Measurements from ENCODE around the gene COL8A2. TPM values are rescaled to one million over a fixed set of nuclear protein-coding genes. Genes with fewer than 3 reads are reported as not detected.
A peak's percentile ranks its signal among the peaks of the same experiment; 100 is the strongest.

COL8A2 gene
- total RNA-seq, 2 donors from 2014 or later = 33.2 to 35.9 TPM

GRCh38 chr1:36148821-36149236 lies 23.8 kb upstream of the COL8A2 start:
- no peak for DNase-seq (ENCODE audit: low spot score)
- intact Hi-C loops (cut with DNase I) = loop anchor here in 1 of 2 donors (10.0 kb wide), 1 partner anchor 54 kb away; no protein-coding TSS in a partner anchor

GRCh38 chr1:36144413-36144812 lies 19.4 kb upstream of the COL8A2 start:
- DNase-seq (ENCODE audit: low spot score) = no peak
- intact Hi-C loops (cut with DNase I) = loop anchor here in 1 of 2 donors (10.0 kb wide), 1 partner anchor 50 kb away; no protein-coding TSS in a partner anchor

DNA sequence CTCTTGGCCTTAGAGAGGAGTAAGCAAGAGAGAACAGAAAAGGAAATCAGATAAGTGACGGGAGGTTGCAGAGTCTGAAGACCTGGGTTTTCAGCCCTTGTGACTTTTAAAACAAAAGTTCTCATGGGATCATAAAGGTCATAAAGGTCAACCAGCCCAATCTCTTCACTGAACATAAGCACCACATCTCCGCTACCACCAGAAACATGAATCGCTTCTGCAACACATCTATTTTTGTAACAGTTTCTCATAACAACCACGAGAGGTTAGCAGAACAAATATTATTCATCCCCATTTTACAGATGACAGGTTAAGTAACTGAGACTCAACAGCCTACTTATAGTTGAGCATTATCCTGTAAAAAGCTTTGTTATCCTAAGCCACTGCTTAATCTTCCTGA lies 18.4 kb upstream of the COL8A2 start:
- intact Hi-C loops (cut with DNase I) = loop anchor here in 1 of 2 donors (10.0 kb wide), 1 partner anchor 49 kb away; no protein-coding TSS in a partner anchor
- no peak for DNase-seq (ENCODE audit: low spot score)

GRCh38 chr1:36142121-36142520 lies 17.1 kb upstream of the COL8A2 start:
- intact Hi-C loops (cut with DNase I) = loop anchor here in 1 of 2 donors (10.0 kb wide), 1 partner anchor 47 kb away; no protein-coding TSS in a partner anchor
- no peak for DNase-seq (ENCODE audit: low spot score)

DNA sequence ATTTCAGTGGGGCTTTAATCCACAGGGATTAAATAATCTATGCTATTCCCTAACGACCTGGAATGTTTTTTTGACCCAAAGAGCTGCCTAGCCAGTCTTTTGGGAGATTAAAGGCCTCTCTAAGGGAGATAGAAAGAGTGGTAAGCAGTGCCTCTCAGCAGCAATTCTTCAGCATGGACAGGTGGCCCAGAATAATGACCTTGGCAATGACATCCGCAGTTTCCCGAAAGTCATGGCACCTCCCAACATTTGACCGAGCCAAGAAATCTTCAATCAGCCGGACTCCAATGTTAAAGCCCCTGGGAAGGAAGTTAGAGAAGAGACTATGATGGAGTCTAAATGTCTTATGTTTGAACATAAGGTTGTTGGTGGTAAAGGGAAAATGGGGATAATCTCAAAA lies 14.5 kb upstream of the COL8A2 start:
- DNase-seq (ENCODE audit: low spot score) = no peak
- intact Hi-C loops (cut with DNase I) = no loop called here

- no peak for DNase-seq (ENCODE audit: low spot score)
- intact Hi-C loops (cut with DNase I) = no loop called here
These were observed 12.8 kb upstream of the COL8A2 start for GRCh38 chr1:36137776-36138175.

DNA sequence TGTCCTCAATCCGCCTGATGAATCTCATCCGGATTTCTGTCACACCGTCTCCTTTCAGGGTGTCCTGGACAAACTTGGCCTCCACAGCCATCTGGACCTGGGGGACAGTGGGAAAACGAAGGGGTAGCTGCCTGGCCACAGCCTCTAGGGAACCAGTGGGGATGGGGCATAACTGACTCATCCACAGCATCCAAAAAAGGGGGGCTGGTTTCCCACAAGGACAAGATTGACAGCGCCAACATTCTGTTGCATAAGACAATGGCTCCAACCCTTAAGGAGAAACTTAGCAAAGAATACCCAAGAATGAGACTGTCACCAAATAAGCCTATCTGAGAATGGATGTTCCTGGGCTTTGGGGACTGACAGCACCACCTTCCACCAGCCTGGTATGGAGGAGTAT lies 12.2 kb upstream of the COL8A2 start:
- no peak for DNase-seq (ENCODE audit: low spot score)
- intact Hi-C loops (cut with DNase I) = no loop called here

- intact Hi-C loops (cut with DNase I) = no loop called here
- no peak for DNase-seq (ENCODE audit: low spot score)
These were observed 11.5 kb upstream of the COL8A2 start for GRCh38 chr1:36136535-36136934.

DNA sequence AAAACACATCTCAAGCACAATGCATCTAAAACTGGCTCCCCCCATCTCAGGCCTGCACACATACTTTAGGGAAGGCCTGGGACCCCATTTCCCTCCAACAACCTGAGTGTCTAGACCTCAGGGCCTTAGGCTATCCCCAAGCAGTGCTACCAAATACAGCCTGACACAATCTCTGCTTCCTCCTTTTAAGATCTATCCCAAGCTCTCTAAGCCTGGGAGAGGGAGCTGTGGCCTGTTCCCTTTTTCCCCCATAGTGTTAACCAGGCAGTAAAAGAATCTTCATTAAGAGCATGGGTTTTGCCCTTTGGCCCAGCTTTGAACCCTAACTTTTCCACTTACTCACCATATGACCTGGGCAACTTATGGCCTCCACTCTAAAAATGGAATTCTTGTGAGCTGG lies 10.8 kb upstream of the COL8A2 start:
- intact Hi-C loops (cut with DNase I) = loop anchor here in 1 of 2 donors (2.0 kb wide), 1 partner anchor 35 kb away; no protein-coding TSS in a partner anchor
- DNase-seq (ENCODE audit: low spot score) = no peak

DNA sequence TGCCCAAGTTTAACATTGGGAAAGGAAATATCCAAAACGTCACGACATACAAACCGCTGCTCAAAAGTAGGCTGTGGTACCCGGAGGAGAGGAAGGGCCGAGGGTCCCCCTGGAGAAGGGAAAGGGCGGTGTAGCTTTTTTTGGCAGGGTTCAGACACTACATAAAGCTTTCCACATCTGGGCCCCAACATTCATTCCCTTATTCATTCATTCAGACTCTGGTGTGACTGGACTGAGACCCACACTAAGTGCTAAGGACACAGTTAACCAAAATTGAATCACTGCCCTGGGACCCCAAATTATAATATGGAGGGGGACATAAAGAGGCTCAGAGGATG lies 10.3 kb upstream of the COL8A2 start:
- intact Hi-C loops (cut with DNase I) = loop anchor here in 1 of 2 donors (2.0 kb wide), 1 partner anchor 34 kb away; no protein-coding TSS in a partner anchor
- DNase-seq (ENCODE audit: low spot score) = no peak

DNA sequence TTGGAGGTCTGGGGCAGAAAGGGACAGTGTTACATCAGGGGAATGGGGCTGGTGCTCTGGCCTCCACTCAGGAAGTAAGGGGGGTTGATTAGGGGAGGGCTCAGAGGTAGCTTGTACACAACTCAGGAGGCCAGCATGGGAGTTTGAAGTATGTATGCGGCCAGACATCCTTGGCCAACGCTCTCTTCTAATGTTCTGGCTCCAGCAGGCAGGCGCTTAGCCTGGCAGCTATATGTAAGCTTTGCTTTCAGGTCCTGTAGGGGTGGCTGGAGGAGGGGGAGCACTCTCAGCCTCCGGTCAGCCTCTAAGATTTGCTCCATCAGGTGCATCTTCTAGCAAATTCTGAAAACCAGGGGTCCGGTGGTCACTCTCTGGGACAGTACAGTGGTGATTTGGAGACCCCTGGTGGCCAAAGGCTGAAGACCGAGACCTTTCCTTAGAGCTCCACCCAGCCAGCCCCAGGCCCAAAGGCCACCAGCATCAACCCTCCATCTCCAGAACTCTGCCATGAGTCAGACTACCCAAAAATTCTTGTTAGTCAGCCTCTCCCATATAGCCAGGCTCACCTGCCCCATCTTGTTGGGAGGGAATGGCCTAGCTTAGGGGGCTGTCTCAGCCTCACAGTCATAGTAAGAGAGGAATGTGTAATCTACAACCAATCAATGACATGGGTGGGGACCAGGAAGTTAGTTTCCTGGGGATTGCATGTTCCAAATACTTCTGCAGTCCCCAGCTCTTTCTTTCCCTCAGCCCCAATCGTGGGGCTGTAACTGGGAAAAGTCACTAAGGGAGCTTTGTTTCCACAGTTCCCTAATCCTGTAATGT lies 9.7 kb upstream of the COL8A2 start:
- no peak for DNase-seq (ENCODE audit: low spot score)
- intact Hi-C loops (cut with DNase I) = loop anchor here in 1 of 2 donors (2.0 kb wide), 1 partner anchor 34 kb away; no protein-coding TSS in a partner anchor

GRCh38 chr1:36134031-36134430 lies 9.0 kb upstream of the COL8A2 start:
- no peak for DNase-seq (ENCODE audit: low spot score)
- intact Hi-C loops (cut with DNase I) = loop anchor here in 1 of 2 donors (2.0 kb wide), 1 partner anchor 33 kb away; no protein-coding TSS in a partner anchor

GRCh38 chr1:36133484-36133883 lies 8.5 kb upstream of the COL8A2 start:
- peak; percentile 92 for DNase-seq (ENCODE audit: low spot score)
- intact Hi-C loops (cut with DNase I) = no loop called here

DNA sequence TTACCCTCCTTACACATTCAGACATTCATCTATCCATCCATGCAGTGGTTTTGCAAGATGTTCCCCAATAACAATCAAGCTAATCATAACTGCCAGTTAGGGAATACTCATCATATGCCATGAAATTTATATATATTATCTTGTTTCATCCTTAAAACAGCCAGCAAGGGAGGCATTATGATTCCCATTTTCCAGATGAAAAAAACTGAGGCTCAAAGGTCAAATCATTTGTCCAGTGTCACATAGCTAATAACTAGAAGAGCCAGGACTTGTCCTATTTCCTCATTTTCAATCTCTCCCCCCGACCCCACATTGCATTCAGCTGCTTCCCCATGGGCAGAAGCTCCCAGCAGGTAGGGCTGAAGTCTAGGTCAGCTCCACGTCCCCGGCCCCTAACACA lies 7.0 kb upstream of the COL8A2 start:
- DNase-seq (ENCODE audit: low spot score) = no peak
- intact Hi-C loops (cut with DNase I) = no loop called here

DNA sequence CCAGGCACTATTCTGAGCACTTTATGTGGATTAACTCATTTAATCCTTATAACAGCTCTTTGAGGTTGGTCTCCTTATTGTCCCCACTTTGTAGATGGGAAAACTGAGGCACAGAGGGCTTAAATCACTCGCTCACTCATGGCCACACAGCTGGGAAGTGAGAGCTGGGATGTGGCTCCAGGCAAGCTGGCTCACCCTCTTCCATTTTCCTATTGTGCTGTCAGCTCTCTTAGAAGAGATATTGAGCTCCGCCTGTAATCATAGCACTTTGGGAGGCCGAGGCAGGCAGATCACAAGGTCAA lies 3.8 kb upstream of the COL8A2 start:
- intact Hi-C loops (cut with DNase I) = no loop called here

GRCh38 chr1:36128126-36128904 lies 3.3 kb upstream of the COL8A2 start:
- intact Hi-C loops (cut with DNase I) = no loop called here
- DNase-seq (ENCODE audit: low spot score) = no peak

More for the DNA sequence above, 3.8 kb upstream of the COL8A2 start:
- DNase-seq (ENCODE audit: low spot score) = no peak

GRCh38 chr1:36126797-36127500 lies 1.9 kb upstream of the COL8A2 start:
- intact Hi-C loops (cut with DNase I) = no loop called here
- DNase-seq (ENCODE audit: low spot score) = no peak

- intact Hi-C loops (cut with DNase I) = no loop called here
- DNase-seq (ENCODE audit: low spot score) = no peak
These were observed 1.1 kb upstream of the COL8A2 start for GRCh38 chr1:36126005-36126716.

Measured in posterior vena cava (tissue), 2 donors.